Upper lobe of left lung (tissue), 6 donors: Measurements from ENCODE around the gene ZNF143. TPM values are rescaled to one million over a fixed set of nuclear protein-coding genes. Genes with fewer than 3 reads are reported as not detected.
A peak's percentile ranks its signal among the peaks of the same experiment; 100 is the strongest.

Experiments
- ATAC-seq, 2 donors: fragments of 200-7000 bp; cut with Tn5 transposase; one replicate each; pipeline ENCODE4 v1.9.1; 2022; ENCODE audit warnings: mild to moderate bottlenecking in 2 of 2, moderate library complexity in 2 of 2; ENCODE audit not compliant: low FRiP score in 2 of 2
- DNase-seq, 2 donors: peaks; one replicate each; pipeline ENCODE4 v3.0.0-alpha.2; 2019 to 2020
- H3K27ac ChIP-seq, 4 donors: fragments of 200-600 bp; sonication (generic); one replicate each; pipeline ENCODE4 v1.5.1; 2016 to 2019
- H3K27me3 ChIP-seq, 4 donors: fragments of 200-600 bp; sonication (generic); one replicate each; pipeline ENCODE4 v1.5.1; 2017 to 2019
- H3K36me3 ChIP-seq, 4 donors: fragments of 200-600 bp; sonication (generic); one replicate each; pipeline ENCODE4 v1.5.1; 2016 to 2019
- H3K4me1 ChIP-seq, 4 donors: fragments of 200-600 bp; sonication (generic); one replicate each; pipeline ENCODE4 v1.5.1; 2018 to 2019
- H3K4me3 ChIP-seq, 4 donors: fragments of 200-600 bp; sonication (generic); one replicate each; pipeline ENCODE4 v1.5.1; 2017 to 2019; ENCODE audit warnings: mild to moderate bottlenecking in 2 of 4, moderate library complexity in 1 of 4
- H3K9me3 ChIP-seq, 4 donors: fragments of 200-600 bp; sonication (generic); one replicate each; pipeline ENCODE4 v1.5.1; 2018 to 2019
- EP300 ChIP-seq, 4 donors: sonication (generic); formaldehyde crosslinking; IDR thresholded peaks; one replicate each; pipeline ENCODE4 v1.5.1; 2017; ENCODE audit warnings: antibody characterized with exemption in 4 of 4, control low read depth in 2 of 4
- POLR2A ChIP-seq, 4 donors: fragments of 450-650 bp; IDR thresholded peaks; one replicate each; pipeline ENCODE4 v1.5.1; 2016 to 2017; ENCODE audit warnings: antibody characterized with exemption in 4 of 4, mild to moderate bottlenecking in 2 of 4
- POLR2AphosphoS5 ChIP-seq, 2 donors: sonication (generic); formaldehyde crosslinking; IDR thresholded peaks; one replicate each; pipeline ENCODE4 v1.5.1; 2017; ENCODE audit warnings: antibody characterized with exemption in 2 of 2
- WGBS, 2 donors: methylation state at CpG; one replicate each; pipeline ENCODE4 v1.1.5; 2017 to 2018; 5-methylcytosine and 5-hydroxymethylcytosine counted together
- total RNA-seq, 6 donors: library from RNA; depleted of rRNA in 4 of 6; stranded (reverse); fragments of >200 nt in 4 of 6; gene quantifications; one replicate each; pipeline versions ENCODE4 v1.1.0 to v1.2.1, GENCODE V29; 2016 to 2021
- TF ChIP-seq, protein P1 (sequence below), 6 experiments: fragments of 450-650 bp in 4 of 6; fragments of 200-600 bp in 2 of 6; sonication (generic) in 2 of 6; IDR thresholded peaks; one replicate each; pipeline ENCODE4 v1.5.1; 2016 to 2019; ENCODE audit warnings: antibody characterized with exemption in 6 of 6
- donor health status: DM: no; HTN: no; CAD: no; lungs with moderate emphysema.
- donor health status: DM: no; HTN: yes; CAD: no; lungs with severe emphysema.

Gene ZNF143
- total RNA-seq, 6 donors from 2014 or later: 17.5 to 45.1 (median 23.9) TPM

DNA sequence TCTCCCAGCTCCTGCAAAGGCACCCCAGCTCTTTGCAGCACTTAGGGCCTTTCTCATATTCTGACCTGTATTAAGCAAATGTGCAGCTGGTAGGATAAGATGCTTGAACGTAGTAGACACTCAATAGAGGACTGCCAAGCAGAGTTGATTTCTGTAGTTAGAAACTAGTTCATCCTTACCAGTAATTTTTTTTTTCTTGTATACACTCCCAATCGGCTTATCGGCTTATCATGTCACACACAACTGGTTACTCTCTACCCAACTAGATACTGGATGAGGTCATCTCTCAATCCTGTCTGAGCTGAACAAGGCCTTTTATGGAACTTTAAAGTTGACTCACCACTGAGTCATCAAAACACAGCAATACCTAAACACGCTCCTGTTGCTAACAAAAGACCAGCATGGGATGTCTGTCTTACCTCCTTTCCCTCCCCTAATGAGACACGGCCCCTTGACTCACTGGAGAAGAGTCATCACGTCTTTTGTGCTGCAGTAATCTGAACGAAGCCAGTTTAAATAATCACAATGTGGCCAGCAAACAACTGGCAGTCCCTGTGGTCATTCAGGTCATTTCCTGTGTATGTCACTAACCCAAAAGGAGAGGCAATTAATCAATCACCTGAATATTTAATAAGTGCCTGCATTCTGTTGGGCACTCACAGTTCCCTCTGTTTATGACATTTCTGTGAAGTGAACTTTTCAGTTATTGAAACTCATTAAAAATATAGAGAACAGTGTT is 105.2 kb downstream of the ZNF143 start:
- H3K27ac ChIP-seq: peak overlapping the region; percentile 46 to 77 (median 64)
- WGBS, 2 donors: 43 to 54% methylated on average over 7 of the region's 7 CpGs
- peak; percentile 72 to 89 for ATAC-seq
- H3K36me3 ChIP-seq: no peaks in the 10 kb centered on the region
- peak in 1 of 2 donors; percentile 23 for DNase-seq
- no peaks in the 10 kb centered on the region for H3K27me3 ChIP-seq
- no peak overlapping the region for H3K4me3 ChIP-seq
- H3K4me1 ChIP-seq: peaks cover 14 to 30% (median 30%) of the 10 kb centered on the region in 4 donors
- TF ChIP-seq POLR2A (IDR thresholded peaks at IDR 0.05) (no peak), POLR2AphosphoS5 (IDR thresholded peaks at IDR 0.05) (peak; percentile 18 to 73), EP300 (IDR thresholded peaks at IDR 0.05) (peak in 1 of 4 donors; percentile 39)
- TF ChIP-seq, protein P1, sequence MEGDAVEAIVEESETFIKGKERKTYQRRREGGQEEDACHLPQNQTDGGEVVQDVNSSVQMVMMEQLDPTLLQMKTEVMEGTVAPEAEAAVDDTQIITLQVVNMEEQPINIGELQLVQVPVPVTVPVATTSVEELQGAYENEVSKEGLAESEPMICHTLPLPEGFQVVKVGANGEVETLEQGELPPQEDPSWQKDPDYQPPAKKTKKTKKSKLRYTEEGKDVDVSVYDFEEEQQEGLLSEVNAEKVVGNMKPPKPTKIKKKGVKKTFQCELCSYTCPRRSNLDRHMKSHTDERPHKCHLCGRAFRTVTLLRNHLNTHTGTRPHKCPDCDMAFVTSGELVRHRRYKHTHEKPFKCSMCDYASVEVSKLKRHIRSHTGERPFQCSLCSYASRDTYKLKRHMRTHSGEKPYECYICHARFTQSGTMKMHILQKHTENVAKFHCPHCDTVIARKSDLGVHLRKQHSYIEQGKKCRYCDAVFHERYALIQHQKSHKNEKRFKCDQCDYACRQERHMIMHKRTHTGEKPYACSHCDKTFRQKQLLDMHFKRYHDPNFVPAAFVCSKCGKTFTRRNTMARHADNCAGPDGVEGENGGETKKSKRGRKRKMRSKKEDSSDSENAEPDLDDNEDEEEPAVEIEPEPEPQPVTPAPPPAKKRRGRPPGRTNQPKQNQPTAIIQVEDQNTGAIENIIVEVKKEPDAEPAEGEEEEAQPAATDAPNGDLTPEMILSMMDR (IDR thresholded peaks at IDR 0.05): no peak
- no peaks in the 10 kb centered on the region for H3K9me3 ChIP-seq

DNA sequence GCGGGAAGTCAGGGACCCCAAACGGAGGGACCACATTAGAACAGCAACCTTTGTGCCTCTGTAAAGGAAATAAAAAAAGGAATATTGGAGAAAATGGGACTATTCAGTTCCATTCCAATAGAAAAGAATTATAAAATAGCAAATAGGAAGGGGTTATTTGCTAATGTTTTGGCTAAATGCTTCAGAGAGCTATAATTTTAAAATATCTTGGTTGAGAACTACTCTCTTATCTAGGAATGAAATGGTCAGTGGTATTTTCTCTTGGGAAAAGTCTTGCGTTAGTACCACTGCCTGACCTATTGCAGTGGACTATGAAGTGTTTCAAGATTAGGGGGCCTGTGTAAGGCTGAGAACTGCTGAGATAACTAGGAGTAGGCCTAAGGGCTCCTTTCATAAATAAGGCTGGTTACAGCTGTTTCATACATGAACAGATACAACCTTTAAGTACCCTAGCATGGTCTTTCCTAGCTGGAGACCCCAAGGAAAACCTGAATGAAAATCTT is 105.8 kb downstream of the ZNF143 start:
- WGBS, 2 donors: 85 to 92% methylated on average over 3 of the region's 3 CpGs
- H3K4me1 ChIP-seq: peaks cover 14 to 30% (median 30%) of the 10 kb centered on the region in 4 donors
- TF ChIP-seq, protein P1 (IDR thresholded peaks at IDR 0.05): no peak
- TF ChIP-seq POLR2AphosphoS5 (IDR thresholded peaks at IDR 0.05) (no peak), POLR2A (IDR thresholded peaks at IDR 0.05) (no peak)
- DNase-seq (no peak), ATAC-seq (peak in 1 of 2 donors; percentile 67)
- no peaks in the 10 kb centered on the region for H3K27me3 ChIP-seq
- H3K36me3 ChIP-seq: no peaks in the 10 kb centered on the region
- H3K27ac ChIP-seq: peak overlapping the region; percentile 46 to 77 (median 64)
- no peak overlapping the region for H3K4me3 ChIP-seq
- no peaks in the 10 kb centered on the region for H3K9me3 ChIP-seq

DNA sequence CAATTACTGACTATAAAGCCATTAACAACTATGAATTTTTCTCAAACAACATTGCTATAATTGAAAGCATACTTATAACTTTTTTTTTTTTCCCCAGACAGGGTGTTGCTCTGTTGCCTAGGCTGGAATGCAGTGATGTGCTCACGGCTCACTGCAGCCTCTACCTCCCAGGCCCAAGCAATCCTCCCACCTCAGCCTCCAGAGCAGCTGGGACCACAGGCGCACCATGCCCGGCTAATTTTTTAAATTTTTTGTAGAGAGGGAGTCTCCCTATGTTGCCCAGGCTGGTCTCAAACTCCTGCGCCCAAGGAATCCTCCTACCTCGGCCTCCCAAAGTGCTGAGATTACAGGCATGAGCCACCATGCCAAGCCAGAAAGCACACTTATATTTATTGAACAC is 106.6 kb downstream of the ZNF143 start:
- no peak for DNase-seq

DNA sequence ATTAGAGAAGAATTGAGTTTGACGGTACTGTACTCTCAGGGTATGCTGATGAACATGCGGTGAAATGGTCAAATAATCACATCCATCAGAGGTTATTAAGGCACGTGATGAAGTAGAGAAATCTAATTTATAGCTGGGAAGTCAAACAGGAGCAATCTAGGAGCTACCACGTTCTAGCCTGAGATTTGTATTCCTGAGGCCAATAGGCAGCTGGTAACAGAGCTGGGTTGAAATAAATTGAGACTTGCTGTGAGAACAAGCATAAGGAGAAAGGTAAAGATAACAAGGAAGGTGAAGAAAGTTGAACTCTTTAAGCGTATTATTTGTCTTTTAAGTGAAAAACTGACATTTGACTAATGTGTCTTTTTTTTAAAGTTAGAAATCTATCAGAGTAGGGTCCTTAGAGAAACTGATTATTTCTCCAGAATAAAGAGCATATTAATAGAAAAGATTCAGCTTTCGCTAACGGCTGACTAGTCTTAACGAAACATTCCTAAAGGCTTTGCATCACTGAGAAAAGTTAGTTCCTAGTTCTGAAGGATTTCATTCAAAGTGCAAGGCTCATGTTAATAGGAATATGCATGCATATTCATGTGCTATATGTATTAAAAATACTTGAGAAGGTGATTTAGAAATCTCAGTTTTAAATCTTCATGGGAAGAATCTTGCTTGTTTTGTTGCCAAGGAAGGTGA is 107.5 kb downstream of the ZNF143 start:
- DNase-seq: no peak
- WGBS, 2 donors: 63 to 70% methylated on average over 8 of the region's 8 CpGs
- peaks cover 16 to 41% (median 33%) of the 10 kb centered on the region in 4 donors for H3K4me1 ChIP-seq

More for the DNA sequence above, 106.6 kb downstream of the ZNF143 start:
- Histone ChIP-seq H3K36me3 (no peaks in the 10 kb centered on the region), H3K27me3 (no peaks in the 10 kb centered on the region), H3K9me3 (no peaks in the 10 kb centered on the region), H3K4me1 (peaks cover 16 to 37% (median 33%) of the 10 kb centered on the region in 4 donors), H3K27ac (peak overlapping the region; percentile 77 to 87 (median 85)), H3K4me3 (no peak overlapping the region)
- ATAC-seq: no peak
- WGBS, 2 donors: 93 to 94% methylated on average over 5 of the region's 5 CpGs
- no peak for TF ChIP-seq POLR2AphosphoS5 (IDR thresholded peaks at IDR 0.05)
- no peak for TF ChIP-seq EP300 (IDR thresholded peaks at IDR 0.05)
- TF ChIP-seq POLR2A (IDR thresholded peaks at IDR 0.05): no peak
- TF ChIP-seq, protein P1 (IDR thresholded peaks at IDR 0.05): no peak

More for the DNA sequence above, 107.5 kb downstream of the ZNF143 start:
- no peak for ATAC-seq
- peak overlapping the region; percentile 77 to 87 (median 85) for H3K27ac ChIP-seq
- TF ChIP-seq EP300 (IDR thresholded peaks at IDR 0.05) (no peak), POLR2AphosphoS5 (IDR thresholded peaks at IDR 0.05) (no peak), POLR2A (IDR thresholded peaks at IDR 0.05) (no peak)
- TF ChIP-seq, protein P1 (IDR thresholded peaks at IDR 0.05): no peak
- H3K4me3 ChIP-seq: no peak overlapping the region
- H3K27me3 ChIP-seq: no peaks in the 10 kb centered on the region
- no peaks in the 10 kb centered on the region for H3K36me3 ChIP-seq
- H3K9me3 ChIP-seq: no peaks in the 10 kb centered on the region
